ENCODE data around the gene FMN1. TPM values are rescaled to one million over a fixed set of nuclear protein-coding genes. Genes with fewer than 3 reads are reported as not detected.

The FMN1 gene
- total and polyA plus RNA-seq, 10 donors: 0.43 to 42.1 (median 8.6) TPM

DNA sequence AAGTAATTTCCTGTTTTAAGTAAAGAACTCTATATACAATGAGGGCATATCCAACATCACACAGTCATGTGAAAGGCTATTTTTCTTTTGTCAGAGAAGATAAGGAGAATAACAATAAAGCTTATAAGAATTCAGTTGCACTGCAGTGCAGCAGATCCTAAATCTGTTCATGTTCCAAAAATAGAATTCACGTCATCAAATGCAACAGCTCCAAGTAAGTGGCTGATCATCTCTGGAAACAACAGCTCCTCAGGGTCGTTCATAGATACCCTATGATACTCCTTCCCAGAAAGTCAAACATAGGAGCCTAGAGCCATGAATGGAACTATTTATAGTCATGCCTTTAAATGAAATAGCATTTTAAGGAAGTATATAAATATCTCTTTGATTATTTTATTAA, 100.2 kb downstream of the FMN1 start:
- no peaks in the 10 kb centered on the region for H3K4me1 ChIP-seq
- TF ChIP-seq POLR2A (IDR thresholded peaks at IDR 0.05) (no peak), POLR2AphosphoS5 (IDR thresholded peaks at IDR 0.05) (no peak)
- TF ChIP-seq, protein P1, sequence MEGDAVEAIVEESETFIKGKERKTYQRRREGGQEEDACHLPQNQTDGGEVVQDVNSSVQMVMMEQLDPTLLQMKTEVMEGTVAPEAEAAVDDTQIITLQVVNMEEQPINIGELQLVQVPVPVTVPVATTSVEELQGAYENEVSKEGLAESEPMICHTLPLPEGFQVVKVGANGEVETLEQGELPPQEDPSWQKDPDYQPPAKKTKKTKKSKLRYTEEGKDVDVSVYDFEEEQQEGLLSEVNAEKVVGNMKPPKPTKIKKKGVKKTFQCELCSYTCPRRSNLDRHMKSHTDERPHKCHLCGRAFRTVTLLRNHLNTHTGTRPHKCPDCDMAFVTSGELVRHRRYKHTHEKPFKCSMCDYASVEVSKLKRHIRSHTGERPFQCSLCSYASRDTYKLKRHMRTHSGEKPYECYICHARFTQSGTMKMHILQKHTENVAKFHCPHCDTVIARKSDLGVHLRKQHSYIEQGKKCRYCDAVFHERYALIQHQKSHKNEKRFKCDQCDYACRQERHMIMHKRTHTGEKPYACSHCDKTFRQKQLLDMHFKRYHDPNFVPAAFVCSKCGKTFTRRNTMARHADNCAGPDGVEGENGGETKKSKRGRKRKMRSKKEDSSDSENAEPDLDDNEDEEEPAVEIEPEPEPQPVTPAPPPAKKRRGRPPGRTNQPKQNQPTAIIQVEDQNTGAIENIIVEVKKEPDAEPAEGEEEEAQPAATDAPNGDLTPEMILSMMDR (IDR thresholded peaks at IDR 0.05 in 8 of 11, conservative IDR thresholded peaks at IDR 0.05 in 3 of 11): no peak
- 37 to 64% (median 50%) methylated on average over 2 of the region's 2 CpGs for WGBS, 5 donors
- no peaks in the 10 kb centered on the region for H3K36me3 ChIP-seq
- H3K4me3 ChIP-seq: no peak overlapping the region
- no peaks in the 10 kb centered on the region for H3K9me3 ChIP-seq
- DNase-seq: no peak
- intact Hi-C loops (cut with DNase I; ENCODE audit: low total_unique reads): no loop called here
- no peak overlapping the region for H3K27ac ChIP-seq
- no peaks in the 10 kb centered on the region for H3K27me3 ChIP-seq (replicated peaks in 1 of 7)

DNA sequence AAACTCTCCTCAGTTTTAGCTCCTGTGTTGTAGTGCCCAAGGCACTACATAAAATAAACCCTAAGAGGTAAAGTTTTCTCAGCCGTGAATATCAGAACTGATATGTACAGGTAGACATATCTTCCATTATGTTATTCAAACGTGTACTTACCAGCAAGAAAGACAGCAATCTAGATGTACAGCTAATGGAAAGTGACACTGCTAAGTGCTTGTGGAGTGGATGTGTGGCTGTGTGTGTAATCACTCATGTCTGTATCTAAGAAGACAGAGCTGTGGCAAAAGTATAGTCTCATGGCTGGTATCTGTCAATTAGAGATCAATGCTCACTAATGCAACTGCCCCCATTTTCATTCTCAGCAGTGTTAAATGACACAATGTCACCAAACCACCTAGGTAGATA, 101.3 kb downstream of the FMN1 start:
- no peaks in the 10 kb centered on the region for H3K36me3 ChIP-seq
- TF ChIP-seq, protein P1 (IDR thresholded peaks at IDR 0.05 in 8 of 11, conservative IDR thresholded peaks at IDR 0.05 in 3 of 11): no peak
- TF ChIP-seq POLR2AphosphoS5 (IDR thresholded peaks at IDR 0.05) (no peak), POLR2A (IDR thresholded peaks at IDR 0.05) (no peak)
- no peaks in the 10 kb centered on the region for H3K4me1 ChIP-seq
- no peak for DNase-seq
- intact Hi-C loops (cut with DNase I; ENCODE audit: low total_unique reads): no loop called here
- no peaks in the 10 kb centered on the region for H3K9me3 ChIP-seq
- H3K27ac ChIP-seq: no peak overlapping the region
- H3K27me3 ChIP-seq (replicated peaks in 1 of 7): no peaks in the 10 kb centered on the region
- H3K4me3 ChIP-seq: no peak overlapping the region
- WGBS, 5 donors: 80 to 85% (median 82%) methylated on average over 2 of the region's 2 CpGs

DNA sequence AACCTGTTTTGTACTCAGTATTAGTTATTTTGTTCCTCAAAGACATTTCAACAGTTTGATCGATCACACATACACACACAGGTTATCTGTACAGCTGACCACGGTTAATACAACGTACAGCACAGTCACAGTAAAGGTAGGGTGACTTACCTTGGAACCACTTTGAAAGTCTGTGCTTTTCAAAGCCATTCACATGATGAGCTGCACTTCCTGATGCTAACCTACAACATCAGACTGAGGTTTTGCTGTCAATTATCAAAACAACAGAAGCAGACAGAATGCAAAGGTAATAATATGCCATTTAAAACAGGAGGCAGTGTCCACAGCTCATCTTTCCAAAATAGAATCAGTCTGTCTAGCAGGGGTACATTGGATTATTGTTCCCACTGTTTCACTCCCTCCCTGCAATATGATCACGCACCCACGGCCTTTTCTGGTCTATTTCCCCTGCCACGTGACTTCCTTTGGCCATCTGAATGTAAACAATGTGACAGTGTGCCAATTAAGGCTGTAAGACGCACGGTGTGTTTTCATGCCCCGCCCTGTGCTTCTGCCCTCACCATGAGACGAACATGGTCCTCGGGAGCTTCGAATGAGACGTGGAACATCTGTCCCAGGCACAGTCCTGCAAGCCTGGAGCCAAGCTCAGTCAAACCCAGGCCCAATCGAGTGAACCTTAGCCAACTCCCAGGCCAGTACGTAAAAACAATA, 102.4 kb downstream of the FMN1 start:
- Histone ChIP-seq H3K27ac (no peak overlapping the region), H3K4me1 (no peaks in the 10 kb centered on the region), H3K27me3 (replicated peaks in 1 of 7) (peaks cover 0 to 3% (median 0%) of the 10 kb centered on the region in 7 donors), H3K4me3 (peak overlapping the region in 1 of 8 donors; percentile 0), H3K36me3 (no peaks in the 10 kb centered on the region), H3K9me3 (no peaks in the 10 kb centered on the region)
- no peak for DNase-seq
- intact Hi-C loops (cut with DNase I; ENCODE audit: low total_unique reads): no loop called here
- 59 to 70% (median 67%) methylated on average over 15 of the region's 15 CpGs for WGBS, 5 donors
- TF ChIP-seq, protein P1 (IDR thresholded peaks at IDR 0.05 in 8 of 11, conservative IDR thresholded peaks at IDR 0.05 in 3 of 11): no peak
- no peak for TF ChIP-seq POLR2A (IDR thresholded peaks at IDR 0.05)
- no peak for TF ChIP-seq POLR2AphosphoS5 (IDR thresholded peaks at IDR 0.05)

- Histone ChIP-seq H3K27ac (peak overlapping the region in 2 of 8 donors; percentile 3 to 6), H3K4me3 (no peak overlapping the region), H3K4me1 (no peaks in the 10 kb centered on the region), H3K36me3 (no peaks in the 10 kb centered on the region), H3K27me3 (replicated peaks in 1 of 7) (peaks cover 0 to 5% (median 0%) of the 10 kb centered on the region in 7 donors), H3K9me3 (no peaks in the 10 kb centered on the region)
- TF ChIP-seq, protein P1 (IDR thresholded peaks at IDR 0.05 in 8 of 11, conservative IDR thresholded peaks at IDR 0.05 in 3 of 11): no peak
- TF ChIP-seq POLR2AphosphoS5 (IDR thresholded peaks at IDR 0.05) (no peak), POLR2A (IDR thresholded peaks at IDR 0.05) (no peak)
- intact Hi-C loops (cut with DNase I; ENCODE audit: low total_unique reads): no loop called here
- no peak for DNase-seq
- WGBS, 5 donors: 58 to 80% (median 66%) methylated on average over 5 of the region's 5 CpGs
These were observed 104.4 kb downstream of the FMN1 start for GRCh38 chr15:33089878-33090757.
